Effector memory CD8-positive, alpha-beta T cell (primary cell): ENCODE measurements around the gene MAP2K7.

Source experiments
- ATAC-seq: fragments of 150-1000 bp; cut with Tn5 transposase; replicated peaks from 2 replicates; pipeline ENCODE4 v1.10.0; 2021; ENCODE audit warnings: mild to moderate bottlenecking, moderate library complexity
- DNase-seq, 3 experiments: peaks; one replicate each; pipeline ENCODE4 v3.0.0; 2021
- H3K27ac Mint-ChIP-seq, 2 donors: one replicate each; pipeline ENCODE4 v1.8.0; 2022; ENCODE audit warnings: mild to moderate bottlenecking in 2 of 2, mixed read lengths in 2 of 2, moderate library complexity in 2 of 2
- H3K27me3 Mint-ChIP-seq, 2 donors: one replicate each; pipeline ENCODE4 v1.8.0; 2022; ENCODE audit warnings: mixed read lengths in 2 of 2
- H3K36me3 Mint-ChIP-seq: one replicate; pipeline ENCODE4 v1.8.0; 2022; ENCODE audit warnings: mild to moderate bottlenecking, moderate library complexity, mixed read lengths; ENCODE audit not compliant: insufficient read depth
- H3K4me1 Mint-ChIP-seq, 2 donors: one replicate each; pipeline ENCODE4 v1.8.0; 2022; ENCODE audit warnings: low read depth in 2 of 2, mixed read lengths in 2 of 2
- H3K4me3 Mint-ChIP-seq, 2 donors: one replicate each; pipeline ENCODE4 v1.8.0; 2022; ENCODE audit warnings: mild to moderate bottlenecking in 2 of 2, mixed read lengths in 2 of 2, moderate library complexity in 2 of 2
- H3K9me3 Mint-ChIP-seq, 2 donors: one replicate each; pipeline ENCODE4 v1.8.0; 2022; ENCODE audit warnings: mixed read lengths in 2 of 2

Gene MAP2K7

DNA sequence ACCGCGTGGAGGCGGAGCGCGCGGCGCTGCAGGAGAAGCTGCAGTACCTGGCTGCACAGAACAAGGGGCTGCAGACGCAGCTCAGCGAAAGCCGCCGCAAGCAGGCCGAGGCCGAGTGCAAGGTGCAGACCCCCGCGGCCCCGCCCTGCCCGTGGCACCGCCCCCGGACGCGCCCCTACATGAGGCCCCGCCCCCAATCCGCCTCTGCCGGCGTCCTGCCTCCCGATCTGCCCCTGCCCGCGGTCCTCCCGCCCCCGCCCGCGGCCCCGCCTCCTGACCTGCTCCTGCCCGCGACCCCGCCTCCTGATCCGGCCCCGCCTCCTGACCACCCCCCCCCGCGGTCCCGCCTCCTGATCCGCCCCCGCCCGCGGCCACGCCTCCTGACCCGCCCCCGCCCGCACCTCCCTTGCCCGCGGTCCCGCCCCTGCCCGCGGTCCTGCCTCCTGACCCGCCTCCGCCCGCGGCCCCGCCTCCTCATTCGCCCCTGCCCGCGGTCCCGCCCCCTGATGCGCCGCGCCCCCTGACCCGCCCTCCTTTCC lies 41.2 kb upstream of the MAP2K7 start:
- peak; percentile 38 to 51 (median 46) for DNase-seq
- Mint-ChIP-seq H3K4me1 (peaks cover 10% of the 10 kb centered on the region in 2 donors), H3K27ac (no peak overlapping the region), H3K4me3 (peak overlapping the region; percentile 52 to 54), H3K27me3 (peaks cover 18 to 52% of the 10 kb centered on the region in 2 donors), H3K9me3 (no peaks in the 10 kb centered on the region), H3K36me3 (peaks cover 6% of the 10 kb centered on the region)
- ATAC-seq: peak; percentile 64

DNA sequence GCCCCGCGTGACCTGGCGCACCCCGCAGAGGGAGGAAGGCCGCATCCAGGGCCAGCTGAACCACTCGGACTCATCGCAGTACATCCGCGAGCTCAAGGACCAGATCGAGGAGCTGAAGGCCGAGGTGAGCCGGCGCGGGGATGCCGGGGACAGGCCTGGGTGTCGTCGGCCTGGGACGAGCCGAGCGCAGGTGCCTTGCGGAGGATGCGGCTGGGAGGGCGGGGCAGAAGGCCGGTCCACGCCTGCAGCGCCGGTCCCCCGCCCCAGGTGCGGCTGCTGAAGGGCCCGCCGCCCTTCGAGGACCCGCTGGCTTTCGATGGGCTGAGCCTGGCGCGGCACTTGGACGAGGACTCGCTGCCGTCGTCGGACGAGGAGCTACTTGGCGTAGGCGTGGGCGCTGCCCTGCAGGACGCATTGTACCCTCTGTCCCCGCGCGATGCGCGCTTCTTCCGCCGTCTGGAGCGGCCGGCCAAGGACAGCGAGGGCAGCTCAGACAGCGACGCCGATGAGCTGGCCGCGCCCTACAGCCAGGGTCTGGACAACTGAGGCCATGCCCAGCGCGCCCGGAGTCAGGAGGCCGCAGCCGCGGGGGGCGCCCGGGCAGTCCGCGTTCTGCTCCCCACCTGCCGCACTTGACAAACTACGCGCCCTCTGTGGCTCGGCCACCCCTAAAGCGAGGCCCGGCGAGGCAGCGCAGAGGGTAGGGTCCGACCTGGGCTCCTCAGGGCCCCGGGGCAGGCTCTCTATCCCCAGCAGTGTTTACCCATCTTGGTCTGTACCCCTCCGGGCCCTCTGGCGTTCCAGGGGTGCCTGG lies 40.3 kb upstream of the MAP2K7 start:
- peaks cover 18 to 50% of the 10 kb centered on the region in 2 donors for H3K27me3 Mint-ChIP-seq
- ATAC-seq (peak; percentile 21), DNase-seq (no peak)
- H3K27ac Mint-ChIP-seq: no peak overlapping the region
- no peaks in the 10 kb centered on the region for H3K9me3 Mint-ChIP-seq
- peaks cover 10 to 12% of the 10 kb centered on the region in 2 donors for H3K4me1 Mint-ChIP-seq
- peaks cover 8% of the 10 kb centered on the region for H3K36me3 Mint-ChIP-seq
- no peak overlapping the region for H3K4me3 Mint-ChIP-seq

DNA sequence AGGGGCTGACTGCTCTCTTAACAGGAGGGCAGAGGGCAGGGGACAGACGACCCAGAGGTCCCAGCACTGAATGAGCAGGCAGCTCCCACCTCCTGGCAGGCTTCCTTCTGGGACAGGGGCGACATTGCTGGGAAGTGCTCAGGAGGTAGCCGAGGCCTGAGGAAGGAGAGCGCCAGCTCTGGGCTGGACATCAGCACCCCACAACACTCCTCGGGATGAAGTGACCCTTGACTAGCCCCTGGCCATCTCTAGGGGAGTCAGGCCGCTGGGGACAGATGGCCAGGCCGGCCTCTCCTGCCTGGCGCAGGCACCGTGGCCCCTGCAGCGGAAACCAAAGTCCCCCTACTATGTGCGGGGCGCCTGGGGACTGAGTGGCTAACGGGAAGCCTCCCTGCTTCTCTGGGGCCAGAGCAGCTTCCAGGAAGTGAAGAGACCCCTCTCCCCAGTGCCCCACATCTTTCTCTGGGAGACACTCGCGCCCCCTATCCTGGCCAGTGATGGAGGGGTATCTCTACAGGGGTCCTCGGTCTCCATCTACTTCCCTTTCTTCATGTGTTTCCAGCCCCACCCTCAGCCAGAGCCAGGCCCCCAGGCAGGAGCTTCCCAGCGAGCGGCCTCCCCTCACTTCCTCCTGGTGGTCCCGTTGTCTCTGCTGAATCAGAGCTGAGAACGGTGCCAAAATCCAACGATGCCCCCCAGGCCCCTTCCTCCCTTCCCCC lies 39.5 kb upstream of the MAP2K7 start:
- Mint-ChIP-seq H3K36me3 (peaks cover 11% of the 10 kb centered on the region), H3K4me3 (peak overlapping the region in 1 of 2 donors; percentile 42), H3K27ac (no peak overlapping the region), H3K9me3 (no peaks in the 10 kb centered on the region), H3K27me3 (peaks cover 18 to 50% of the 10 kb centered on the region in 2 donors), H3K4me1 (peaks cover 16 to 17% of the 10 kb centered on the region in 2 donors)
- no peak for DNase-seq
- no peak for ATAC-seq

DNA sequence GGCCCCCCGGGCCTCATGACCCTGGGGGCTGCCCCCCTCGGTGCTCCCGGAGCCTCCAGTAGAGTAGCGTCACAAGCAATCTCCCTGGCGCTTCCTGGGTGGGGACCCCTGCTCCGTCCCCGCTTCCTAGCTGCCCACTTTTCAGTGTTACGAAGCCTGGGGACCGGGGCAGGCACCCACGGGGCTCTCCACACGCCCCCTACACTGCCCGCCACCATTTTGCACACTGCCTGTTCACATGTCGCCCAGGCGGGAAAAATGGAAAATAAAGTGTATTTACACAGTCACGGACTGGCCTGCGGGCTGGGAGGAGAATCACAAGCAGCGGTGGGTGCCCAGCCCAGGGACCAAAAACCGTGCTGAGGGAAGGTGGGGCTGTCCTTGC lies 39.0 kb upstream of the MAP2K7 start:
- DNase-seq (no peak), ATAC-seq (no peak)
- H3K27ac Mint-ChIP-seq: no peak overlapping the region
- peaks cover 11% of the 10 kb centered on the region for H3K36me3 Mint-ChIP-seq
- H3K4me1 Mint-ChIP-seq: peaks cover 16 to 17% of the 10 kb centered on the region in 2 donors
- H3K27me3 Mint-ChIP-seq: peaks cover 18 to 50% of the 10 kb centered on the region in 2 donors
- peak overlapping the region in 1 of 2 donors; percentile 56 for H3K4me3 Mint-ChIP-seq
- no peaks in the 10 kb centered on the region for H3K9me3 Mint-ChIP-seq

DNA sequence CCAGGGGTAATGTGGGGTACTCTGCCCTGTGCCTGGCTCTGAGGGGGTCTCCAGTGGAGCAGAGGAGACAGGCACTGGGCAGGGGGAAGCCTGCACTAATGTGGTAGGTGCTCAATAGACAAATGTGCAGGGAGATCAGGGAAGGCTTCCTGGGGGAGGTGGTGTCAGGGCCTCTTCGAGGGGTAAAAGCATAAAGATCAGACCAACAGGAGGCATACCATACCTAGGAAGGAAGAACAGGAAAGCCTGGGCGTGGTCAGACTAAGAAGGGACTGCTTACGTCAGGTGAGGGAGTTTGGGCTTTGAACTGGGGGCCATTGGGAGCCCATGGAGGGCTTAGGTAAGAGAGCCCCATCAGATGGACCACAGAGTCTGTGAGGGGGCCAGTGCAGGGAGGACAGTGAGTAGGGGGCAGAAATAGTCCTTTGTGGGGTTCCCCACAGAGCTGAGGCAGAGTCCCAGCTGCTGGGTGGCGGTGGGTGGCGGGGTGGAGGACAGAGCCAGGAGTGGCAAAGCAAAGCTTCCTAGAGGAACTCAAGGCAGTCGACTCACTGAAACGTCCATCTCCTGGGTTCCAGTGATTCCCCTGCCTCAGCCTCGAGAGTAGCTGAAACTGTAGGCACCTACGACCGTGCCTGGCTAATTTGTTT lies 38.3 kb upstream of the MAP2K7 start:
- ATAC-seq: no peak
- no peak for DNase-seq
- no peak overlapping the region for H3K27ac Mint-ChIP-seq
- no peaks in the 10 kb centered on the region for H3K9me3 Mint-ChIP-seq
- peaks cover 18 to 45% of the 10 kb centered on the region in 2 donors for H3K27me3 Mint-ChIP-seq
- H3K36me3 Mint-ChIP-seq: peaks cover 11% of the 10 kb centered on the region
- H3K4me1 Mint-ChIP-seq: peaks cover 16 to 19% of the 10 kb centered on the region in 2 donors
- H3K4me3 Mint-ChIP-seq: peak overlapping the region; percentile 23 to 56

DNA sequence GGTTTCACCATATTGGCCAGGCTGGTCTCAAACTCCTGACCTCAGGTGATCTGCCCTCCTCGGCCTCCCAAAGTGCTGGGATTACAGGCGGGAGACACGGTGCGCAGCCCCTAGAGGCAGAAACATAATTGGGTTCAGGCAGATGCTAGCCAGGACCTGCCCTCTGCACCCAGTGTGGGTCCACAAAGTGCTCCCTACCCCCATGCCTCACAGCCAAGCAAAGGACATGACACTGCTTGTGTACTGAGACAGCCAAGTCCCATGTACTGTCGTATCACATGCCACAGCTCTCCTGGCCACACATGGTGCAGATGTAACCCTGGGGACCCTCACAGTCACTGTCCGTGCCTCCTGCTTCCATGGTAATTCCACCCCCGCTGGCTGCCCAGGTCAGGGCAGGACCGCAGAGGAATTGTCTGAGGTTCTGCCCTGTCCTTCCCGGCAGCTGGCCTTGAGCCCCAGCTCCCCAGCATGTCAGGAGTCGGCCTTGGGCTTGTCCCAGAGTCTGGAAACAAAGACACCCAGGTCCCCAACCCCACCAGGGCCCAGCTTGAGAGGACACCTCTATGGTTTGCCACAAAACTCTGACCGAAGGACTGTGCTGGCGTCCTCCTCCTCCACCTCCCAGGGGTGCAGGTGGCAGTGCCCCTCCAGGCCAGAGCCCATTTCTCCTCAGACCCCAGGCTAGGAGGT lies 37.1 kb upstream of the MAP2K7 start:
- ATAC-seq (no peak), DNase-seq (no peak)
- Mint-ChIP-seq H3K27me3 (peaks cover 14 to 44% of the 10 kb centered on the region in 2 donors), H3K36me3 (peaks cover 11% of the 10 kb centered on the region), H3K4me1 (peaks cover 24 to 26% of the 10 kb centered on the region in 2 donors), H3K4me3 (no peak overlapping the region), H3K27ac (no peak overlapping the region), H3K9me3 (no peaks in the 10 kb centered on the region)

DNA sequence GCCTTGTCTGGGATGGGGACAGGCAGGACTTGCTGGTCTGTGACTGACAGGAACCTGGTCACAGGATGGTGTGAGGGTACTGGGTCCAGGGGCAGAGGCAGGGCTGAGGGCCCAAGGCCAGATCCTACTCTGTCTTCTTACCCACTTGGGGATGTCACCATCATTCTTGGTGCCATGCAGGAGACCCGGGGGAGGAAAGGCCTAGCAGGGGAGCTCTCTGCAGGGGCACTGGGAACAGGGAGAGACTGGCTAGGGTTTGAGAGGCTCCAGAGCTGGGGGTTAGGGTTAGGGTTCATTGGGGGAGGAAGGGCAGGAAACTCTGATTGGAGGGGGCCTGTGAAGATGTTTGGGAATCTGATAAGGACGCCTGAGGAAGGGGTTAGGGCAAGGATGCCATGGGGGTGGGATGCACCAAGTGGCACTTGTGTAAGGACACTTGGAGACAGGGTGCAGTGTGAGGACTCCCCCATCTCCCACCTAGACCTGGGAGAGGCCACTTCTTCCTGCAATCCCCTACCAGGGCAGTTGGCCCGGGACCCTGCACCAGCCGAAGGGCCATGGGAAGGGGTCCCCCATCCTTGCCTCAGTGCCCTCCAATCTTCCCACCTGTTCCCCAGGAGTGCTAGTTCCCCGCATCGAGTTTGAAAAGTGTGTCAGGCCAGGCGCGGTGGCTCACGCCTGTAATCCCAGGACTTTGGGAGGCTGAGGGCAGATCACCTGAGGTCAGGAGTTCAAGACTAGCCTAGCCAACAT lies 36.4 kb upstream of the MAP2K7 start:
- peaks cover 11% of the 10 kb centered on the region for H3K36me3 Mint-ChIP-seq
- H3K4me1 Mint-ChIP-seq: peaks cover 28 to 29% of the 10 kb centered on the region in 2 donors
- DNase-seq (no peak), ATAC-seq (no peak)
- no peaks in the 10 kb centered on the region for H3K9me3 Mint-ChIP-seq
- peak overlapping the region in 1 of 2 donors; percentile 84 for H3K4me3 Mint-ChIP-seq
- H3K27me3 Mint-ChIP-seq: peaks cover 21 to 49% of the 10 kb centered on the region in 2 donors
- H3K27ac Mint-ChIP-seq: no peak overlapping the region

DNA sequence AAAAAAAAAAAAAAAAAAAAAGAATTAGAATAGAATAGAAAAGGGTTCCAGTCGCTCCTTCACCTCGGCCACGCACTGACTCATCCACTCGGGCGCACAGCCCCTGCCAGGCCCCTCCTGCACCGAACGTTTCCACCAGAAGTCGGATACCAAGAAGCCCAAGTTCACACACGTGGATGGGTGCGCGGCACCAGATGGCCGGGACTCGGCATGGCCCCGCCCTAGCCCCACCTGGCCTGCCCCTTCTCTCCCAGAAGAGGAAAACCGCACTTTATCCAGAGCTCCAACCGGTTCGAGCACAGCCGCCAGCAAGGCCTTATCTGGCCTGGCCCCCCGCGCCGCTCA lies 35.4 kb upstream of the MAP2K7 start:
- Mint-ChIP-seq H3K27ac (peak overlapping the region; percentile 38 to 76), H3K4me3 (peak overlapping the region; percentile 83 to 84), H3K27me3 (peaks cover 26 to 59% of the 10 kb centered on the region in 2 donors), H3K36me3 (peaks cover 11% of the 10 kb centered on the region), H3K9me3 (no peaks in the 10 kb centered on the region), H3K4me1 (peaks cover 29 to 31% of the 10 kb centered on the region in 2 donors)
- ATAC-seq (no peak), DNase-seq (no peak)

DNA sequence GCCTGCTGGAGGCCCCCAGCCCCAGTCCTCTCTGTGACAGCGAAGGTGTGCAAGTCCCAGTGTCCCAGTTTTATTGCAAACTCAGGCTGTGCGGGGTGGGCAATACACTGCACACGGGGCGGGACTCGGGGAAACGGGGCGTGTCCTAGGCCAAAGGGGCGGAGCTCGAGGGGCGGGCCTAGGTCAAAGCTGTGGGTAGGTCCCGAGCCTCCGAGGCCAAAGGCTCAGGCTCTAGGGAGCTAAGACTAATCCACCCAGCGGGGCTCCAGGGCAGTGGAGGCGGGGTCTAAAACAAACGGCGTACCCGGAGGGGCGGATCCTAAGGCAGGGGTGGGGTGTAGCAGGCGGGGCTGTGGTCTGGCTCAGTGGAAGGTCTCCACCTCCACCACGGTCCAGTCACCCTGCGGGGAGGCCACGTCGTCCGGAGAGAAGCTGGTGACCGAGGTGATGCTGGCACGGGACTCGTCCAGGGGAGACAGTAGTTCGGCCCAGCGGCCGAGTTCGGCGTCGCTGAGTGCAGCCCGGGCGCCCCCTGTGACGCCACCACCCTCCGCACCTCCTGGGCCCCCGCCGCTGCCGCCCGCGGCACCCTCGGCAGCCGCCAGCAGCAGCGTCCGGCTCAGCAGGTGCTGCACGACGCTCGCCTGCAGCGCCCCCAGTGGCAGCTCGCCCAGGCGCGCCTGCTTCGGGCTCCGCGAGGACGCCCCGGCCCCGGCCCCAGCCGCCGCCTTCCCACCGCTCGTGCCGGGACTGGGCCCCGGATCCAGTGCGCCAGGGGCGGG lies 34.8 kb upstream of the MAP2K7 start:
- peak overlapping the region; percentile 83 to 84 for H3K4me3 Mint-ChIP-seq
- ATAC-seq: peak; percentile 80
- peak; percentile 83 to 89 (median 89) for DNase-seq
- H3K27ac Mint-ChIP-seq: peak overlapping the region; percentile 38 to 76
- H3K27me3 Mint-ChIP-seq: peaks cover 30 to 58% of the 10 kb centered on the region in 2 donors
- H3K36me3 Mint-ChIP-seq: peaks cover 11% of the 10 kb centered on the region
- H3K4me1 Mint-ChIP-seq: peaks cover 31 to 32% of the 10 kb centered on the region in 2 donors
- H3K9me3 Mint-ChIP-seq: no peaks in the 10 kb centered on the region

DNA sequence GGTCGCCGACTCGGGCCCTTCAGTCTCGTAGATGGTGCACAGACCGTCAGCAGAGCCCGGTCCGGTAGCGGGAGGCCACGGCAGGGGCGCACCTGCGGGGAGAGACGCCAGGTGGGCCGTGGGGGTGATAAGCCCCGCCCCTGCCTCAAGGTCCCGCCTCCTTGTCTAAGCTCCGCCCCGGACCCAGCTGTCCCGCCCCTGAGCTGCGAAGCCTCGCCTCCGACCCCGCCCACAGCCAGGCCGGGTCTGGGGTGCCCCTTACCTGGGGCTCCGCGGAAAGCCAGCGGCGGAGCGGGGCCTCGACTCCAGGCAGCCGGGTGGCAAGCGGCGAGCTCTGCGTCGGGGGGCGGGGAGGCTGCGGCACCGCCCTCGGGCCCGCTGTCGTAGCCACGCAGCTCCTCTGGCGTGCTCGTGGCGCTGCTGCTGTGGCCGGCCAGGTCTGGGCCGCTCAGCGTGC lies 34.2 kb upstream of the MAP2K7 start:
- peak overlapping the region; percentile 38 to 76 for H3K27ac Mint-ChIP-seq
- peaks cover 31 to 32% of the 10 kb centered on the region in 2 donors for H3K4me1 Mint-ChIP-seq
- peaks cover 30 to 52% of the 10 kb centered on the region in 2 donors for H3K27me3 Mint-ChIP-seq
- ATAC-seq (peak; percentile 60), DNase-seq (peak; percentile 79 to 91 (median 83))
- H3K9me3 Mint-ChIP-seq: no peaks in the 10 kb centered on the region
- peaks cover 9% of the 10 kb centered on the region for H3K36me3 Mint-ChIP-seq
- peak overlapping the region; percentile 83 to 84 for H3K4me3 Mint-ChIP-seq

DNA sequence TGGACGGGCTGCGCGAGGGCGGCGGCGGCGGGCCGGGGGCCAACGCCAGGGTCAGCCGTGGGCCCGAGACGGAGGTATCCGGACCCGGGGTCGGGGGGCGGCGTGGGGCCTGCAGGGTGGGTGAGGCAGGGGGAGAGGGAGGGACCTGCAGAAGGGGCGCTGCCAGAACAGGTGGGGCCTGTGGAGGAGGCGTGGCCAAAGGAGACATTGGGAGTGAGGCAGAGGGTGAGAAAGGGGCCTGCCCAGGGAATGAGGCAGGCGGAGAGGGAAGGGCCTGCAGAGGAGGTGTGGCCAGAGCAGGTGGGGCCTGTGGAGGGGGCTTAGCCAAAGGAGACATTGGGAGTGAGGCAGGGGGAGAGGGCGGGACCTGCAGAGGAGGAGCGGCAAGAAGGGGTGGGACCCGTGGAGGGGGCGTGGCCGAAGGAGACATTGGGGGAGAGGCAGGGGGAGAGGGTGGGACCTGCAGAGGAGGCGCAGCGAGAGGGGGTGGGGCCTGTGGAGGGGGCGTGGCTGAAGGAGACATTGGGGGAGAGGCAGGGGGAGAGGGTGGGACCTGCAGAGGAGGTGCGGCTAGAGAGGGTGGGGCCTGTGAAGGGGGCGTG lies 33.7 kb upstream of the MAP2K7 start:
- peaks cover 9% of the 10 kb centered on the region for H3K36me3 Mint-ChIP-seq
- ATAC-seq (no peak), DNase-seq (peak; percentile 35 to 51 (median 43))
- H3K27me3 Mint-ChIP-seq: peaks cover 29 to 52% of the 10 kb centered on the region in 2 donors
- peak overlapping the region; percentile 75 to 83 for H3K4me3 Mint-ChIP-seq
- H3K4me1 Mint-ChIP-seq: peaks cover 28 to 32% of the 10 kb centered on the region in 2 donors
- H3K27ac Mint-ChIP-seq: peak overlapping the region in 1 of 2 donors; percentile 12
- no peaks in the 10 kb centered on the region for H3K9me3 Mint-ChIP-seq
